GM19372 (cell line): Measurements from ENCODE around the gene PDXP.

Source experiments
- ATAC-seq: cut with Tn5 transposase; IDR thresholded peaks from one replicate; pipeline ENCODE4 v1.9.1; 2021; ENCODE audit warnings: mild to moderate bottlenecking, low read depth, moderate library complexity; ENCODE audit not compliant: unreplicated experiment

Gene PDXP

GRCh38 chr22:37627545-37627944, 31.0 kb upstream of the PDXP start:
- ATAC-seq, result no peak

- no peak for ATAC-seq
Measured at GRCh38 chr22:37628830-37629229, 29.7 kb upstream of the PDXP start.

- no peak for ATAC-seq
Measured at GRCh38 chr22:37629928-37630327, 28.6 kb upstream of the PDXP start.

- no peak for ATAC-seq
Measured at GRCh38 chr22:37630839-37631435, 27.6 kb upstream of the PDXP start.

- no peak for ATAC-seq
Measured at GRCh38 chr22:37631448-37632173, 26.9 kb upstream of the PDXP start.

GRCh38 chr22:37632174-37633088, 26.1 kb upstream of the PDXP start:
- ATAC-seq, result no peak

- ATAC-seq, result peak; percentile 49
Measured at GRCh38 chr22:37633089-37633624, 25.4 kb upstream of the PDXP start.

GRCh38 chr22:37633625-37634416, 24.7 kb upstream of the PDXP start:
- peak; percentile 67 for ATAC-seq

- ATAC-seq, result no peak
Measured at GRCh38 chr22:37634417-37634924, 24.1 kb upstream of the PDXP start.

GRCh38 chr22:37635157-37635556, 23.4 kb upstream of the PDXP start:
- no peak for ATAC-seq

- no peak for ATAC-seq
Measured at GRCh38 chr22:37636186-37636948, 22.2 kb upstream of the PDXP start.

GRCh38 chr22:37636949-37637273, 21.6 kb upstream of the PDXP start:
- ATAC-seq, result no peak

- ATAC-seq, result no peak
Measured at GRCh38 chr22:37638391-37639069, 20.0 kb upstream of the PDXP start.

GRCh38 chr22:37639070-37639760, 19.3 kb upstream of the PDXP start, which contains the start of gene SH3BP1:
Gene SH3BP1, plus strand, starts transcription at chr22:37639669. Its CDS starts 119 bp downstream, at chr22:37639788.
- no peak for ATAC-seq

GRCh38 chr22:37639771-37640590, 18.5 kb upstream of the PDXP start:
- no peak for ATAC-seq

GRCh38 chr22:37640591-37641560, 17.6 kb upstream of the PDXP start:
- no peak for ATAC-seq
